Measurements from ENCODE around the gene TMEM63B. TPM values are rescaled to one million over a fixed set of nuclear protein-coding genes. Genes with fewer than 3 reads are reported as not detected.

The TMEM63B gene
- polyA plus RNA-seq, 1 donor = 34.4 TPM

DNA sequence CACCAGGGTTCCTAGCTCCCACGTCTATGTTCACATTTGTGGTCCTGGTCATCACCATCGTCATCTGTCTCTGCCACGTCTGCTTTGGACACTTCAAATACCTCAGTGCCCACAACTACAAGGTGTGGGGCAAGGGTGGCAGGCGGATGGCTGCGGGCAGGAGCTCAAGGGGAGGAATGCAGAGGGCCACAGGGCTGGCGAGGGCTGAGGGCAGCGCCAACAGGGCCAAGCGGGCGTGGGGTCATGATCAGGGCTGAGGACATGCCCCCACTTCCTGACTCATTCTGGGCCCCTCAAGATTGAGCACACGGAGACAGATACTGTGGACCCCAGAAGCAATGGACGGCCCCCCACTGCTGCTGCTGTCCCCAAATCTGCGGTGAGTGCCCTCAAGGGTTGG lies 26.7 kb downstream of the TMEM63B start:
- Histone ChIP-seq H3K4me3 (ENCODE audit: low read length) (no peak overlapping the region), H3K9me3 (ENCODE audit: control insufficient read depth, low read depth, low read length) (no peaks in the 10 kb centered on the region), H3K36me3 (ENCODE audit: control insufficient read depth, insufficient read depth, low read length) (peaks cover 28% of the 10 kb centered on the region), H3K4me1 (ENCODE audit: control insufficient read depth, insufficient read depth, low read length) (peaks cover 23% of the 10 kb centered on the region), H3K27me3 (ENCODE audit: control insufficient read depth, insufficient read depth, low read length) (no peaks in the 10 kb centered on the region), H3K27ac (ENCODE audit: low read length) (no peak overlapping the region)
- no CpG with 5 or more reads among the region's 12 CpGs for WGBS (ENCODE audit: insufficient coverage, low lambda C conversion rate)
- no peak for DNase-seq

- Histone ChIP-seq H3K27me3 (ENCODE audit: control insufficient read depth, insufficient read depth, low read length) (no peaks in the 10 kb centered on the region), H3K4me1 (ENCODE audit: control insufficient read depth, insufficient read depth, low read length) (peaks cover 23% of the 10 kb centered on the region), H3K27ac (ENCODE audit: low read length) (no peak overlapping the region), H3K4me3 (ENCODE audit: low read length) (no peak overlapping the region), H3K9me3 (ENCODE audit: control insufficient read depth, low read depth, low read length) (no peaks in the 10 kb centered on the region), H3K36me3 (ENCODE audit: control insufficient read depth, insufficient read depth, low read length) (peaks cover 20% of the 10 kb centered on the region)
- WGBS (ENCODE audit: insufficient coverage, low lambda C conversion rate) = no CpG with 5 or more reads among the region's 9 CpGs
- DNase-seq = peak in 1 of 2 donors; percentile 52
Observed at GRCh38 chr6:44156494-44157151, 29.3 kb downstream of the TMEM63B start.

DNA sequence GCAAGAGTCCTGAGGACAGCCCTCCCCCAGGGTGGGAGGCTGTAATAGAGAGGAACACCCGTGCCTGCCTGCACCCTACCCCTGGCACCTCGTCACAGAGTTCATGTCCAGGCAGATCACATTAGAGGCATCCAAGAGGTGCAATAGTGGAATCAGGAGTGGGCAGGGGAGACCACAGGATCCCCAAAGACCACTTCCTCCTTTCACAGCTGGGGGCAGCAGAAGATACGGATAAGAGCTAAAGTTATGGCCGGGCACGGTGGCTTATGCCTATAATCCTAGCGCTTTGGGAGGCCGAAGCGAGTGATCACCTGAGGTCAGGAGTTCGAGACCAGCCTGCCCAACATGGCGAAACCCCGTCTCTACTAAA lies 29.8 kb downstream of the TMEM63B start:
- peaks cover 20% of the 10 kb centered on the region for H3K36me3 ChIP-seq (ENCODE audit: control insufficient read depth, insufficient read depth, low read length)
- peaks cover 23% of the 10 kb centered on the region for H3K4me1 ChIP-seq (ENCODE audit: control insufficient read depth, insufficient read depth, low read length)
- no CpG with 5 or more reads among the region's 11 CpGs for WGBS (ENCODE audit: insufficient coverage, low lambda C conversion rate)
- H3K27me3 ChIP-seq (ENCODE audit: control insufficient read depth, insufficient read depth, low read length) = no peaks in the 10 kb centered on the region
- no peak for DNase-seq
- no peak overlapping the region for H3K27ac ChIP-seq (ENCODE audit: low read length)
- no peaks in the 10 kb centered on the region for H3K9me3 ChIP-seq (ENCODE audit: control insufficient read depth, low read depth, low read length)
- no peak overlapping the region for H3K4me3 ChIP-seq (ENCODE audit: low read length)

GRCh38 chr6:44158770-44159228 lies 31.4 kb downstream of the TMEM63B start, which contains the start of gene CAPN11:
CAPN11 (plus strand) TSS chr6:44158820; CDS start chr6:44158849, 29 bp downstream.
- DNase-seq = no peak
- Histone ChIP-seq H3K27me3 (ENCODE audit: control insufficient read depth, insufficient read depth, low read length) (no peaks in the 10 kb centered on the region), H3K4me3 (ENCODE audit: low read length) (no peak within 1 kb of the TSS), H3K9me3 (ENCODE audit: control insufficient read depth, low read depth, low read length) (no peaks in the 10 kb centered on the region), H3K4me1 (ENCODE audit: control insufficient read depth, insufficient read depth, low read length) (peaks cover 20% of the 10 kb centered on the region), H3K36me3 (ENCODE audit: control insufficient read depth, insufficient read depth, low read length) (peaks cover 9% of the 10 kb centered on the region), H3K27ac (ENCODE audit: low read length) (no peak within 1 kb of the TSS)
- WGBS (ENCODE audit: insufficient coverage, low lambda C conversion rate) = no CpG with 5 or more reads among the region's 5 CpGs

- H3K4me3 ChIP-seq (ENCODE audit: low read length) = no peak overlapping the region
- H3K9me3 ChIP-seq (ENCODE audit: control insufficient read depth, low read depth, low read length) = no peaks in the 10 kb centered on the region
- no peak for DNase-seq
- H3K27me3 ChIP-seq (ENCODE audit: control insufficient read depth, insufficient read depth, low read length) = no peaks in the 10 kb centered on the region
- H3K27ac ChIP-seq (ENCODE audit: low read length) = no peak overlapping the region
- H3K36me3 ChIP-seq (ENCODE audit: control insufficient read depth, insufficient read depth, low read length) = no peaks in the 10 kb centered on the region
- WGBS (ENCODE audit: insufficient coverage, low lambda C conversion rate) = no CpG with 5 or more reads among the region's 8 CpGs
- no peaks in the 10 kb centered on the region for H3K4me1 ChIP-seq (ENCODE audit: control insufficient read depth, insufficient read depth, low read length)
Observed at GRCh38 chr6:44161997-44162338, 34.6 kb downstream of the TMEM63B start.

DNA sequence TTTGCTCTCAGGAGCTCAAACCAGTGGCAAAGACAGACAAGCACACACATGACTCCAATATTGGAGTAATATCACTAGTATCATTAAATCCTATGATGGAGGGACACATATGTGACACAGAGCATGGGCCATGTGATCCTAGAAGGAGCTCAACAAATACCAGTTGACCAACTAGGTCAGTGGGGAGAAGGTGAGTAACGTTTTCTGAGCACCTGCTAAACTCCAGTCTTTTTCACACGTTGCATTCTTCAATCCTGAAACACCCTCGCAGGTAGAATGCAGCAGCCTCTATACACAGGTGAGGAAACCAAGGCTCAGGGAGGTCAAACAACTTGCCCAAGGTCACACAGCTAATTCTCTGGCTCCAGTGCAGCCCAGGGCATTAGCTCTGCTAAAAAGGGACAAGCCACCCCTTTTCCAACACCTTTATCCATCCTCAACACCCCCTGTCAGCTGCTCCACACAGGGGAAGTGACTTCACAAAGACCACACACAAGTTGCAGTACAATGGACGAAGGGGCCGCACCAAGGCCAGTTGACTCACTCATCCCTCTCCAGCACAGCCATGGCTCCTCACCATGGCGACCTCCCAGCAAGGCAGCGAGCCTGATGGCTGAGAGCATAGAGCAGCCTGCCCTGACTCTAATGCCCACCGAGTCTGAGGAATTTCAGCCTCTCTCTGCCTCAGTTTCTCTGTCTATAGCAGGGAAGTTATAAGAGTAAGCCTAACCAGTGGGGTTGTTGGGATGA lies 35.7 kb downstream of the TMEM63B start:
- Histone ChIP-seq H3K4me1 (ENCODE audit: control insufficient read depth, insufficient read depth, low read length) (no peaks in the 10 kb centered on the region), H3K4me3 (ENCODE audit: low read length) (no peak overlapping the region), H3K36me3 (ENCODE audit: control insufficient read depth, insufficient read depth, low read length) (no peaks in the 10 kb centered on the region), H3K27me3 (ENCODE audit: control insufficient read depth, insufficient read depth, low read length) (no peaks in the 10 kb centered on the region), H3K27ac (ENCODE audit: low read length) (no peak overlapping the region), H3K9me3 (ENCODE audit: control insufficient read depth, low read depth, low read length) (no peaks in the 10 kb centered on the region)
- no CpG with 5 or more reads among the region's 8 CpGs for WGBS (ENCODE audit: insufficient coverage, low lambda C conversion rate)
- no peak for DNase-seq

DNA sequence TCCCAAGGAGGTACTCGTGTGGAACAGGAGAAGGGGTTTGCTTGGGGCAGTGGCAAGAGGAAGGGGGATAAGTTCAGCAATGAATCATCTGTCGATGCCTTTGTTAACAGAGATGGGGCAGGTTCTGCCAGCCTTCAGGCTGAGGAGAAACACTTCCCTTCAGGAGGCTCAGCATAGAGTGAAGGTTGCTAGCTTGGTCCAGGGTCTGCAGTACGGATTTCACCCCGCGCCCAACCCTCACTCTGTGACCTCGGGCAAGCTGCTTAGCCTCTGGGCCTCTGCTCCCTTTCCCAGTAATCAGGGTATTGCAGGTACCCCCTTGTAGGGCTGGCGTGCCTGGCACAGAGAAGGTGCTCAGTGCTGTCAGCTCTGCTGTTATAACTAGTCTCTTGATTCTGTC lies 38.8 kb downstream of the TMEM63B start:
- no peak for DNase-seq
- H3K27me3 ChIP-seq (ENCODE audit: control insufficient read depth, insufficient read depth, low read length) = peaks cover 3% of the 10 kb centered on the region
- H3K4me1 ChIP-seq (ENCODE audit: control insufficient read depth, insufficient read depth, low read length) = peaks cover 7% of the 10 kb centered on the region
- no peaks in the 10 kb centered on the region for H3K36me3 ChIP-seq (ENCODE audit: control insufficient read depth, insufficient read depth, low read length)
- no peak overlapping the region for H3K4me3 ChIP-seq (ENCODE audit: low read length)
- H3K9me3 ChIP-seq (ENCODE audit: control insufficient read depth, low read depth, low read length) = no peaks in the 10 kb centered on the region
- no CpG with 5 or more reads among the region's 7 CpGs for WGBS (ENCODE audit: insufficient coverage, low lambda C conversion rate)
- H3K27ac ChIP-seq (ENCODE audit: low read length) = no peak overlapping the region

DNA sequence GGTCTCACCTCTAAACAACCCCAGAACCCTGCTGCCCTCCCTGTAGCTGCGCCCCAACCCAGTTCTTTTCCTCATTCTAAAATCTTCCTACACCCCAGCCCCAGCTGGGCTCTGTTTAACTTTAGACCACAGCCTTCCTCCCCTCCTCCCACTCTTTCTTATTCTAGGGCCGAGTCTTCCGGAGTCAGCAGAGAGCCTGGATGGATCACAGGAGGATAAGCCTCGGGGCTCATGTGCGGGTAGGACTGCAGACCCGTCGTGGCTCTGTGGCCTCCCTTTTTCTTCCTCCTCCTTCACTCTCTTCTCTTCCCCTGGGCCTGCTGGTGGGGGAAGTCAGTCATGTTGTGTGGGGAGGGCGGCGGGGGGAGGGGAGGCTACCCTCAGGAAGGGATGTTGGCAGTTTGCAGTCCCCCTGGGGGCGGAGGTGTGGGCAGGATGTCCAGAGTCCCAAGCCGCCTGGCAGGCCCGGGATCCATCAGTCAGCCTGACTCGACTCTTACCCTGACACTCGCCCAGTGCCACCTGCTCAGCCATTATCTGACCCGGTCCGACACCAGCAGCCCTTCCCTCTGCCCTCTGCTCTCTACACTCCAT lies 39.3 kb downstream of the TMEM63B start:
- no peak for DNase-seq
- H3K27me3 ChIP-seq (ENCODE audit: control insufficient read depth, insufficient read depth, low read length) = peaks cover 3% of the 10 kb centered on the region
- no peaks in the 10 kb centered on the region for H3K36me3 ChIP-seq (ENCODE audit: control insufficient read depth, insufficient read depth, low read length)
- H3K27ac ChIP-seq (ENCODE audit: low read length) = no peak overlapping the region
- H3K4me3 ChIP-seq (ENCODE audit: low read length) = no peak overlapping the region
- peaks cover 7% of the 10 kb centered on the region for H3K4me1 ChIP-seq (ENCODE audit: control insufficient read depth, insufficient read depth, low read length)
- H3K9me3 ChIP-seq (ENCODE audit: control insufficient read depth, low read depth, low read length) = no peaks in the 10 kb centered on the region
- WGBS (ENCODE audit: insufficient coverage, low lambda C conversion rate) = no CpG with 5 or more reads among the region's 16 CpGs

DNA sequence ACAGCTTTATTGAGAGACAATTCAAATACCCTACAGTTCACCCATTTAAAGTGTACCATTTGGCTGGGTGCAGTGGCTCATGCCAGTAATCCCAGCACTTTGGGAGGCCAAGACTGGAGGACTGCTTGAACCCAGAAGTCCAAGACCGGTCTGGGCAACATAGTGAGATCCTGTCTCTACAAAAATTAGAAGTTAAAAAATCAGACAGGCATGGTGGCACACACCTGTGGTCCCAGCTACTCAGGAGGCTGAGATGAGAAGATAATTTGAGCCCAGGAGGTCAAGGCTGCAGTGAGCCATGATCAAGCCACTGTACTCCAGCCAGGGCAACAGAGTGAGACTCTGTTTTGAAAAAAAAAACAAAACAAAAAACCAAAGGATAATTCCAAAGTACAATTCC lies 40.2 kb downstream of the TMEM63B start:
- no peak overlapping the region for H3K4me3 ChIP-seq (ENCODE audit: low read length)
- H3K9me3 ChIP-seq (ENCODE audit: control insufficient read depth, low read depth, low read length) = no peaks in the 10 kb centered on the region
- peaks cover 3% of the 10 kb centered on the region for H3K27me3 ChIP-seq (ENCODE audit: control insufficient read depth, insufficient read depth, low read length)
- no peaks in the 10 kb centered on the region for H3K36me3 ChIP-seq (ENCODE audit: control insufficient read depth, insufficient read depth, low read length)
- peaks cover 7% of the 10 kb centered on the region for H3K4me1 ChIP-seq (ENCODE audit: control insufficient read depth, insufficient read depth, low read length)
- DNase-seq = no peak
- no peak overlapping the region for H3K27ac ChIP-seq (ENCODE audit: low read length)
- no CpG with 5 or more reads among the region's 1 CpG for WGBS (ENCODE audit: insufficient coverage, low lambda C conversion rate)

GRCh38 chr6:44169154-44169553 lies 41.8 kb downstream of the TMEM63B start:
- H3K27ac ChIP-seq (ENCODE audit: low read length) = no peak overlapping the region
- no peak overlapping the region for H3K4me3 ChIP-seq (ENCODE audit: low read length)
- 20% methylated on average over 1 of the region's 9 CpGs for WGBS (ENCODE audit: insufficient coverage, low lambda C conversion rate)
- no peaks in the 10 kb centered on the region for H3K9me3 ChIP-seq (ENCODE audit: control insufficient read depth, low read depth, low read length)
- no peak for DNase-seq
- H3K36me3 ChIP-seq (ENCODE audit: control insufficient read depth, insufficient read depth, low read length) = no peaks in the 10 kb centered on the region
- peaks cover 3% of the 10 kb centered on the region for H3K27me3 ChIP-seq (ENCODE audit: control insufficient read depth, insufficient read depth, low read length)
- peaks cover 7% of the 10 kb centered on the region for H3K4me1 ChIP-seq (ENCODE audit: control insufficient read depth, insufficient read depth, low read length)

Measured in large intestine (tissue), 3 donors.